HCT116 (cell line): Measurements from ENCODE around the gene ZNF10. TPM values are rescaled to one million over a fixed set of nuclear protein-coding genes. Genes with fewer than 3 reads are reported as not detected.

ENCODE experiments used
- ATAC-seq: fragments of 200-7000 bp; cut with Tn5 transposase; 2 replicates; pipeline ENCODE4 v1.9.1; 2020; ENCODE audit warnings: mild to moderate bottlenecking, moderate library complexity
- BruUV-seq: library from RNA; stranded (reverse); fragments of 400-500 nt; replicated peaks from 2 replicates; lab custom pipeline; 2021; lab: Mats Ljungman, UMichigan
- CTCF ChIA-PET: fragments of 300-600 bp; sonication (Branson Sonifier 250); formaldehyde crosslinking; loops from one replicate; lab custom pipeline; 2021; ENCODE audit warnings: antibody characterized with exemption; lab: Charles Lee
- POLR2A ChIA-PET: fragments of 300-600, 350-600 bp; sonication (Branson Sonifier 250); formaldehyde crosslinking; loops from one replicate; lab custom pipeline; 2021; ENCODE audit warnings: antibody characterized with exemption; lab: Charles Lee
- RAD21 ChIA-PET, 2 experiments: fragments of 300-600 bp; sonication (Branson Sonifier 250); formaldehyde crosslinking; loops; one replicate each; lab custom pipeline; 2023; ENCODE audit warnings: low total read pairs in 2 of 2; ENCODE audit not compliant: uncharacterized antibody in 2 of 2, unreplicated experiment in 2 of 2, low non-redundant PET in 1 of 2; lab: Charles Lee
- DNase-seq: peaks from one replicate; pipeline ENCODE4 v3.0.0-alpha.2; 2010; ENCODE audit warnings: low read depth, low spot score
- H2AFZ ChIP-seq: fragments of 200-600 bp; shearing (Covaris generic), sonication (generic); 2 replicates; pipeline ENCODE4 v1.6.1; 2017; ENCODE audit warnings: low read depth, mixed run types, mixed read lengths, antibody characterized with exemption, low read length; ENCODE audit not compliant: poor library complexity, severe bottlenecking
- H3K27ac ChIP-seq: 2 replicates; pipeline ENCODE4 v1.5.1; 2012; ENCODE audit warnings: low read depth, low read length
- H3K27me3 ChIP-seq: fragments of 200-600 bp; sonication (generic); 2 replicates; pipeline ENCODE4 v1.6.1; 2016; ENCODE audit warnings: mixed run types, low read length, mixed read lengths; ENCODE audit not compliant: insufficient read depth
- H3K36me3 ChIP-seq, 2 experiments: fragments of 200-500 bp in 1 of 2; fragments of 200-600 bp in 1 of 2; sonication (Bioruptor generic) in 1 of 2; sonication (generic) in 1 of 2; 2 replicates each; pipeline versions ENCODE4 v1.5.1 to v1.6.1; 2014 to 2016; ENCODE audit warnings: low read length in 2 of 2, inconsistent platforms in 1 of 2, mixed read lengths in 1 of 2, mixed run types in 1 of 2; ENCODE audit not compliant: insufficient read depth in 2 of 2, control insufficient read depth in 1 of 2
- H3K4me1 ChIP-seq, 2 experiments: fragments of 200-600 bp in 1 of 2; sonication (generic) in 1 of 2; 2 replicates each; pipeline versions ENCODE4 v1.5.1 to v1.6.1; 2012 to 2017; ENCODE audit warnings: low read length in 2 of 2, inconsistent platforms in 1 of 2, mild to moderate bottlenecking in 1 of 2, mixed read lengths in 1 of 2, mixed run types in 1 of 2, moderate library complexity in 1 of 2; ENCODE audit not compliant: insufficient read depth in 2 of 2, control insufficient read depth in 1 of 2
- H3K4me2 ChIP-seq: fragments of 200-600 bp; sonication (generic); 2 replicates; pipeline ENCODE4 v1.6.1; 2017; ENCODE audit warnings: mixed run types, low read length, mixed read lengths
- H3K4me3 ChIP-seq, 2 experiments: fragments of 200-600 bp in 1 of 2; sonication (generic) in 1 of 2; replicated peaks in 1 of 2; 2 replicates each; pipeline ENCODE4 v1.5.1; 2011 to 2016; ENCODE audit warnings: low read length in 2 of 2, control low read depth in 1 of 2, low read depth in 1 of 2, mild to moderate bottlenecking in 1 of 2, mixed read lengths in 1 of 2, mixed run types in 1 of 2
- H3K79me2 ChIP-seq: fragments of 200-600 bp; sonication (generic); 2 replicates; pipeline ENCODE4 v1.6.1; 2017; ENCODE audit warnings: mild to moderate bottlenecking, mixed run types, low read length, moderate library complexity, mixed read lengths; ENCODE audit not compliant: insufficient read depth
- H3K9ac ChIP-seq: fragments of 200-600 bp; sonication (generic); 2 replicates; pipeline ENCODE4 v1.6.1; 2016; ENCODE audit warnings: low read length, mixed read lengths
- H3K9me2 ChIP-seq: fragments of 200-600 bp; sonication (generic), shearing (Covaris generic); 2 replicates; pipeline ENCODE4 v1.6.1; 2017; ENCODE audit warnings: mixed run types, mild to moderate bottlenecking, moderate library complexity; ENCODE audit not compliant: insufficient read depth
- H3K9me3 ChIP-seq, 2 experiments: fragments of 200-500 bp in 1 of 2; fragments of 200-600 bp in 1 of 2; sonication (Bioruptor generic) in 1 of 2; sonication (generic) in 1 of 2; 2 replicates each; pipeline ENCODE4 v1.6.1; 2014 to 2017; ENCODE audit warnings: low read length in 2 of 2, mixed read lengths in 2 of 2, inconsistent platforms in 1 of 2, low read depth in 1 of 2, mild to moderate bottlenecking in 1 of 2, mixed run types in 1 of 2, moderate library complexity in 1 of 2; ENCODE audit not compliant: control insufficient read depth in 1 of 2, insufficient read depth in 1 of 2
- H4K20me1 ChIP-seq: fragments of 200-600 bp; sonication (generic), shearing (Covaris generic); 2 replicates; pipeline ENCODE4 v1.6.1; 2017; ENCODE audit warnings: mixed run types, mild to moderate bottlenecking, moderate library complexity; ENCODE audit not compliant: insufficient read depth
- CBX3 ChIP-seq: IDR thresholded peaks from 2 replicates; pipeline ENCODE4 v1.6.1; 2012; ENCODE audit warnings: low read depth
- SRF ChIP-seq: IDR thresholded peaks from 2 replicates; pipeline ENCODE4 v1.6.1; 2012; ENCODE audit warnings: low read depth
- ZNF274 ChIP-seq: fragments of 200-500 bp; sonication (Bioruptor generic); IDR thresholded peaks from 2 replicates; pipeline ENCODE4 v1.6.1; 2014; ENCODE audit warnings: mild to moderate bottlenecking, low read depth, low read length, inconsistent platforms
- intact Hi-C: fragments of 100-400 bp; cut with micrococcal nuclease; formaldehyde crosslinking; loops from 2 replicates; pipeline ENCODE4 v1.10.0; 2022
- total RNA-seq: library from RNA; stranded (reverse); gene quantifications from one replicate; pipeline ENCODE4 v1.2.1, GENCODE V29; 2021; ENCODE audit not compliant: unreplicated experiment

The ZNF10 gene
- total RNA-seq, 1 experiment from 2014 or later, result not detected

DNA sequence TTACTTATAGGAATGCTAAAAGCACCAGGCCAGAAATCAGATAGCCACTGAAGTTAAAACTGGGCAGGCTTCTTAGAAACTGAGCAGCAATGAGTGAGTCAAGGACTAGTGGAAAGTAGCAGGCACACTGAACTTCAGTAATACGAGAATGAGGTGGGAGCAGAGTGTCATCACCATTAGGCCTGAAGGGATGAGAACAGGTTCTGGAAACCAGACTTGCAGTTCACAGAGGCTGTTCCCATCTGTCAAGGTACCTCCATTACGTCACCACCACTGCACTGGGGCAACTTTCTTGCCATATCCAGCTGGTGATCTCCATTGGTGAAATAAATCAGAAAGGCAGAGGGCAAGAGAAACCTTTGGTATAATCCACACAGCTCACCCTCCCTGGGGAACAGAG, 15.6 kb downstream of the ZNF10 start:
- DNase-seq, result no peak
- Histone ChIP-seq H3K27ac (no peak overlapping the region), H3K9me2 (no peaks in the 10 kb centered on the region), H3K79me2 (no peaks in the 10 kb centered on the region), H4K20me1 (no peaks in the 10 kb centered on the region), H3K36me3 (no peaks in the 10 kb centered on the region), H3K27me3 (no peaks in the 10 kb centered on the region), H3K4me3 (no peak overlapping the region), H3K9ac (no peak overlapping the region), H3K9me3 (peaks cover 10 to 14% of the 10 kb centered on the region in 2 experiments; a peak in 2 of 4 replicates), H3K4me2 (no peak overlapping the region), H2AFZ (no peak overlapping the region), H3K4me1 (no peaks in the 10 kb centered on the region)
- intact Hi-C loops, result no loop called here
- TF ChIP-seq SRF, result no peak
- ATAC-seq, result no peak
- BruUV-seq, result no TSS peak
- CTCF ChIA-PET, result no interaction called here
- RAD21 ChIA-PET, result no interaction called here
- POLR2A ChIA-PET, result no interaction called here

GRCh38 chr12:133156125-133156690, 25.8 kb downstream of the ZNF10 start:
- Histone ChIP-seq H3K27ac (no peak overlapping the region), H3K79me2 (no peaks in the 10 kb centered on the region), H3K4me1 (no peaks in the 10 kb centered on the region), H4K20me1 (no peaks in the 10 kb centered on the region), H2AFZ (no peak overlapping the region), H3K27me3 (no peaks in the 10 kb centered on the region), H3K9ac (no peak overlapping the region), H3K9me3 (peaks cover 20 to 32% of the 10 kb centered on the region in 2 experiments; a peak in 2 of 4 replicates), H3K36me3 (no peaks in the 10 kb centered on the region), H3K4me2 (no peak overlapping the region), H3K4me3 (no peak overlapping the region), H3K9me2 (no peaks in the 10 kb centered on the region)
- DNase-seq (no peak), ATAC-seq (no peak)
- ChIA-PET RAD21 (no interaction called here), CTCF (no interaction called here), POLR2A (no interaction called here)
- intact Hi-C loops, result no loop called here
- TF ChIP-seq CBX3, result no peak
- TF ChIP-seq ZNF274, result peak; percentile 66
- no TSS peak for BruUV-seq
